ENCODE measurements around the gene TRRAP. TPM values are rescaled to one million over a fixed set of nuclear protein-coding genes. Genes with fewer than 3 reads are reported as not detected.

TRRAP gene
- total RNA-seq, 6 experiments from 2014 or later, result 26.6 to 35.5 (median 28.7) TPM

DNA sequence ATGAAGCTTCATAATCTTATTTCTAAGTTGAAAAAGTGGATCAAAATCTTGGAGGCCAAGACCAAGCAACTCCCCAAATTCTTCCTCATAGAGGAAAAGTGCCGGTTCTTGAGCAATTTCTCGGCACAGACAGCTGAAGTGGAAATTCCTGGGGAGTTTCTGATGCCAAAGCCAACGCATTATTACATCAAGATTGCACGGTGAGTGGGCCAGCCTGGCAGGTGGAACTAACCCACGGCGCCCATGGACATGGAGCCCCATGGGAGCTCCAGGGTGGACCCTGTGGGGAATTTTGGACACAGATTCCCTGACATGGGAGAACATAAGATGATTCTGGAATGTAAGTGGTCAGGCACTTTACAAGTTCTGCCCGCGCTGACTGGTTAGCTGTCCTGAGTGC is 125.9 kb downstream of the TRRAP start:
- peaks cover 2% of the 10 kb centered on the region; the same call in 1 of the 2 replicates for H3K27me3 Mint-ChIP-seq (ENCODE audit: insufficient read depth)
- no peaks in the 10 kb centered on the region for H3K9me3 Mint-ChIP-seq
- peaks cover 12% of the 10 kb centered on the region for H3K4me1 Mint-ChIP-seq (ENCODE audit: low read depth)
- no peak overlapping the region for H3K27ac Mint-ChIP-seq
- DNase-seq, result no peak
- peaks cover 21% of the 10 kb centered on the region for H3K36me3 Mint-ChIP-seq (ENCODE audit: low read depth)
- TF ChIP-seq, protein P1, sequence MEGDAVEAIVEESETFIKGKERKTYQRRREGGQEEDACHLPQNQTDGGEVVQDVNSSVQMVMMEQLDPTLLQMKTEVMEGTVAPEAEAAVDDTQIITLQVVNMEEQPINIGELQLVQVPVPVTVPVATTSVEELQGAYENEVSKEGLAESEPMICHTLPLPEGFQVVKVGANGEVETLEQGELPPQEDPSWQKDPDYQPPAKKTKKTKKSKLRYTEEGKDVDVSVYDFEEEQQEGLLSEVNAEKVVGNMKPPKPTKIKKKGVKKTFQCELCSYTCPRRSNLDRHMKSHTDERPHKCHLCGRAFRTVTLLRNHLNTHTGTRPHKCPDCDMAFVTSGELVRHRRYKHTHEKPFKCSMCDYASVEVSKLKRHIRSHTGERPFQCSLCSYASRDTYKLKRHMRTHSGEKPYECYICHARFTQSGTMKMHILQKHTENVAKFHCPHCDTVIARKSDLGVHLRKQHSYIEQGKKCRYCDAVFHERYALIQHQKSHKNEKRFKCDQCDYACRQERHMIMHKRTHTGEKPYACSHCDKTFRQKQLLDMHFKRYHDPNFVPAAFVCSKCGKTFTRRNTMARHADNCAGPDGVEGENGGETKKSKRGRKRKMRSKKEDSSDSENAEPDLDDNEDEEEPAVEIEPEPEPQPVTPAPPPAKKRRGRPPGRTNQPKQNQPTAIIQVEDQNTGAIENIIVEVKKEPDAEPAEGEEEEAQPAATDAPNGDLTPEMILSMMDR (IDR thresholded peaks at IDR 0.05), result no peak
- no peak overlapping the region for H3K4me3 Mint-ChIP-seq

DNA sequence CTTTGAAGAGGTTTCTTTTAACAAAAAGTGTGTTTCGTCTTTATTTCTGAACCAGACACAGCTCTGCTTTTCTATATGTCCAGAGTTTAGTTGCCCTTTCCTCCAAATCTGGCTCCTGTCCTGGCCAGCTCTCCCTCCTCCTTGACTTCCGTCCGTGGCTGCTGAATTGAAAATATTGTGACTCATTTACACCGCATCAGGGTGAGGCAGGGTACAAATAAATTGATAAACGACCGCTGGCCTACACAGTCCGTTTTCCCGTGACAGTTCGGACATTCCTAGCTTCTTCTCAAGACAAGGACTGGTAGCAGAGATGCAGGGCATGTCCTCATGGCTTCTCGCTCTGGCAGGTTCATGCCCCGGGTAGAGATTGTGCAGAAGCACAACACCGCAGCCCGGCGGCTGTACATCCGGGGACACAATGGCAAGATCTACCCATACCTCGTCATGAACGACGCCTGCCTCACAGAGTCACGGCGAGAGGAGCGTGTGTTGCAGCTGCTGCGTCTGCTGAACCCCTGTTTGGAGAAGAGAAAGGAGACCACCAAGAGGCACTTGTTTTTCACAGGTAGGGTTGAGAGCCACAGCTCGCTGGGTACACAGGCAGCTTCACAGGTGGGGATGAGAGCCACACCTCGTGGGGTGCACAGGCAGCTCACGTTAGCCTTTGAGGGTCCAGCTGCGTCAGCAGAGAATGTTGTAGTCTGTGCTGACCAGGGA is 126.6 kb downstream of the TRRAP start:
- no peak for DNase-seq
- no peak overlapping the region for H3K4me3 Mint-ChIP-seq
- H3K27ac Mint-ChIP-seq, result no peak overlapping the region
- peaks cover 12% of the 10 kb centered on the region for H3K4me1 Mint-ChIP-seq (ENCODE audit: low read depth)
- H3K36me3 Mint-ChIP-seq (ENCODE audit: low read depth), result peaks cover 21% of the 10 kb centered on the region
- TF ChIP-seq, protein P1 (IDR thresholded peaks at IDR 0.05), result no peak
- no peaks in the 10 kb centered on the region for H3K9me3 Mint-ChIP-seq
- H3K27me3 Mint-ChIP-seq (ENCODE audit: insufficient read depth), result peaks cover 2% of the 10 kb centered on the region; the same call in 1 of the 2 replicates

DNA sequence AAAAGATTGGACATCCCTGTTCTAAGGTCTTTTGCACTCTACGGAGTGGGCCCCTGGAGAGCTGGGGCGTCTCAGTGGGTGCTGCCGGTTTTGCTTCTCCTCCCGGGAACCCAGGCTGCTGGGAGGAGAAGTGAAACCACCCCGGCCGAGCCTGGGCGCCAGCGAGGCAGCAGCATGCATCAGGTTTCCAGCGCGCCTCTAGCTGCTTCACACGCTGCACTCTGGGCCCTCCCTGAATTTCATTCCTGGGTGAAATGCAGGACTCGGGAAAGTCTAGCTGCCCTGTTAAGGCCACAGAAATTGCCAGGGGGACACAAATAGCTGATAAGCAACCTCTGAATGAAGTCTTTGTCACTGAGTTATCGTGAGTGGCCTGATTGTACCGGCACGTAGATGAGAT is 127.4 kb downstream of the TRRAP start:
- Mint-ChIP-seq H3K27ac (no peak overlapping the region), H3K9me3 (no peaks in the 10 kb centered on the region), H3K4me1 (ENCODE audit: low read depth) (peaks cover 9% of the 10 kb centered on the region), H3K27me3 (ENCODE audit: insufficient read depth) (peaks cover 5% of the 10 kb centered on the region), H3K4me3 (no peak overlapping the region), H3K36me3 (ENCODE audit: low read depth) (peaks cover 27% of the 10 kb centered on the region)
- DNase-seq, result no peak
- TF ChIP-seq, protein P1 (IDR thresholded peaks at IDR 0.05), result no peak

DNA sequence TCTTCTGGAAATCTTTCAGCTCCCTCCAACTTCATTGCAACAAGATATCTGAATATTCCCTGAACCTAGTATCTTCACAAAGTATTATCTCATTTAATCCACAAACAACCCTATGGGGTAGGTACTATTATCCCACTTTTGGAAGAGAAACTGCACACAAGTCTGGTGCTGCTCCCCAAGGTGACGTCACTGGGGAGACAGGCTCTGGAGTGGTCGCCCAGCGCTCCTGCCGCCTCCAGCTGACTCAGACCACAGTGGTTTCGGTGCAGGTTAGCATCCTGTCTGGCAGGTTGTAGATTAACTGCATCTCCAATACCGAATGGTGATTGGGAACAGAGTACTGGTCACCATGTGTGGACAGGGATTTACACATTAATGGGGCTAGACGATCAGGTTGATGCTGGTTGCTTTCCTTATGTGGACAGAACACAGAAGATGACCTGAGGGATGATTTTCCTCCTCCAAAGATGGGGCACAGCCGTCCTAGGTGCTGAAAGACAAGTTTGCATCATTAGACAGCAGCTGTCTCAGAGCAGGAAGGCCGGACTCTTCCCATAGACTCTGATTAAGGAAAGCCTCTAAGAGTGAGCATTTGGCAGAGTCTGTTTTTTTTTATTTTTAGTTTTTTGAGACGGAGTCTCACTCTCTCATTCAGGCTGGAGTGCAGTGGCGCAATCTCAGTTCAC is 128.6 kb downstream of the TRRAP start:
- Mint-ChIP-seq H3K4me1 (ENCODE audit: low read depth) (no peaks in the 10 kb centered on the region), H3K27me3 (ENCODE audit: insufficient read depth) (peaks cover 5% of the 10 kb centered on the region), H3K36me3 (ENCODE audit: low read depth) (peaks cover 28% of the 10 kb centered on the region), H3K9me3 (no peaks in the 10 kb centered on the region), H3K4me3 (no peak overlapping the region), H3K27ac (no peak overlapping the region)
- TF ChIP-seq, protein P1 (IDR thresholded peaks at IDR 0.05), result no peak
- no peak for DNase-seq

DNA sequence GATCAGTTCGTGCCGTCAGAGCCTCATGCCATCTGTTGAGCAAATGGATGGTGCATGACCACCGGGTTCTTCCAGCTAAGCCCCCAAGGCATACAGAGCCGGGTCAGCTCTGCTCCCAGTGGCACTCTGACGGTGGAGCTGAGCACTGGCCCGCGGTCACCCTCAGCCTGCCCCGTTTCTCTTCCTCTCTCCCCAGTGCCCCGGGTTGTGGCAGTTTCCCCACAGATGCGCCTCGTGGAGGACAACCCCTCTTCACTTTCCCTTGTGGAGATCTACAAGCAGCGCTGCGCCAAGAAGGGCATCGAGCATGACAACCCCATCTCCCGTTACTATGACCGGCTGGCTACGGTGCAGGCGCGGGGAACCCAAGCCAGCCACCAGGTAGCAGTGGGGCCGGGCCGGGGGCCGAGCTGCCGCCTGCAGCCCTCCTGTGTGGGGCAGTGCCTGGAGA is 129.9 kb downstream of the TRRAP start:
- no peak overlapping the region for H3K4me3 Mint-ChIP-seq
- H3K36me3 Mint-ChIP-seq (ENCODE audit: low read depth), result peaks cover 37% of the 10 kb centered on the region
- no peaks in the 10 kb centered on the region for H3K9me3 Mint-ChIP-seq
- H3K4me1 Mint-ChIP-seq (ENCODE audit: low read depth), result no peaks in the 10 kb centered on the region
- peaks cover 5% of the 10 kb centered on the region for H3K27me3 Mint-ChIP-seq (ENCODE audit: insufficient read depth)
- no peak for DNase-seq
- TF ChIP-seq, protein P1 (IDR thresholded peaks at IDR 0.05), result no peak
- no peak overlapping the region for H3K27ac Mint-ChIP-seq

All from HFFc6 (cell line).